SK-N-MC (cell line): ENCODE measurements around the gene HSF2BP.

ENCODE experiments used
- EZH2 ChIP-seq: fragments of 200-600 bp; sonication (generic); IDR thresholded peaks from one replicate; pipeline ENCODE4 v1.6.1; 2017; ENCODE audit warnings: antibody characterized with exemption
- FOXP2 ChIP-seq: optimal IDR thresholded peaks from 2 replicates; pipeline ENCODE3; 2011; ENCODE audit warnings: mild to moderate bottlenecking, moderate library complexity; ENCODE audit not compliant: insufficient read depth; ENCODE audit errors: extremely low read length, control extremely low read depth
- POLR2AphosphoS5 ChIP-seq: IDR thresholded peaks from 2 replicates; pipeline ENCODE4 v1.6.1; 2012; ENCODE audit warnings: mild to moderate bottlenecking, low read depth, low read length, borderline replicate concordance

- no peak for TF ChIP-seq EZH2
- TF ChIP-seq POLR2AphosphoS5: no peak
- no peak for TF ChIP-seq FOXP2
Observed at GRCh38 chr21:43597052-43597451, 62.2 kb downstream of the HSF2BP start.
